GM19455 (cell line): ENCODE results near the gene WDR86.
A peak's percentile ranks its signal among the peaks of the same experiment; 100 is the strongest.

Experiments used
- ATAC-seq: cut with Tn5 transposase; IDR thresholded peaks from one replicate; pipeline ENCODE4 v1.9.1; 2021; ENCODE audit not compliant: unreplicated experiment

The WDR86 gene

GRCh38 chr7:151406886-151407583, 2.8 kb downstream of the WDR86 start:
- no peak for ATAC-seq

- no peak for ATAC-seq
These were observed 3.6 kb downstream of the WDR86 start for GRCh38 chr7:151406051-151406875.

- no peak for ATAC-seq
These were observed 4.2 kb downstream of the WDR86 start for GRCh38 chr7:151405588-151405987.

- ATAC-seq = no peak
These were observed 4.8 kb downstream of the WDR86 start for GRCh38 chr7:151405056-151405455.

- ATAC-seq = no peak
These were observed 5.4 kb downstream of the WDR86 start for GRCh38 chr7:151404216-151405011.

GRCh38 chr7:151403764-151404163, 6.1 kb downstream of the WDR86 start:
- no peak for ATAC-seq

- no peak for ATAC-seq
These were observed 7.6 kb downstream of the WDR86 start for GRCh38 chr7:151402029-151402835.

GRCh38 chr7:151400626-151401315, 9.1 kb downstream of the WDR86 start:
- peak; percentile 61 for ATAC-seq

GRCh38 chr7:151399906-151400305, 9.9 kb downstream of the WDR86 start:
- ATAC-seq = no peak

GRCh38 chr7:151399305-151399601, 10.6 kb downstream of the WDR86 start:
- no peak for ATAC-seq

- no peak for ATAC-seq
These were observed 11.2 kb downstream of the WDR86 start for GRCh38 chr7:151398446-151399304.

- ATAC-seq = no peak
These were observed 12.8 kb downstream of the WDR86 start for GRCh38 chr7:151397026-151397425.

- no peak for ATAC-seq
These were observed 13.4 kb downstream of the WDR86 start for GRCh38 chr7:151396328-151396970.

- no peak for ATAC-seq
These were observed 14.8 kb downstream of the WDR86 start for GRCh38 chr7:151395036-151395367.

- ATAC-seq = no peak
These were observed 15.5 kb downstream of the WDR86 start for GRCh38 chr7:151394076-151395035.

GRCh38 chr7:151393031-151393977, 16.5 kb downstream of the WDR86 start:
- ATAC-seq = no peak

GRCh38 chr7:151392426-151392825, 17.4 kb downstream of the WDR86 start:
- ATAC-seq = no peak
